HepG2 (cell line): Measurements from ENCODE around the gene BCL2L1. TPM values are rescaled to one million over a fixed set of nuclear protein-coding genes. Genes with fewer than 3 reads are reported as not detected.

Experiments used
- AGO2 ChIP-seq: fragments of 200-400 bp; formaldehyde crosslinking; optimal IDR thresholded peaks from 2 replicates; pipeline ENCODE3; 2017; ENCODE audit warnings: mild to moderate bottlenecking, low read depth, low read length, moderate library complexity
- AKAP8 ChIP-seq: sonication (generic); formaldehyde crosslinking; IDR thresholded peaks from 2 replicates; pipeline ENCODE4 v1.5.1; 2020; ENCODE audit warnings: mild to moderate bottlenecking, missing genetic modification reagents
- CEBPG ChIP-seq: IDR thresholded peaks from 2 replicates; pipeline ENCODE4 v1.6.1; 2016
- CHCHD3 ChIP-seq: sonication (generic); formaldehyde crosslinking; IDR thresholded peaks from 2 replicates; pipeline ENCODE4 v1.8.0; 2022; ENCODE audit warnings: mild to moderate bottlenecking, missing genetic modification reagents, moderate library complexity
- HMGXB4 ChIP-seq, 2 experiments: sonication (generic) in 1 of 2; formaldehyde crosslinking in 1 of 2; IDR thresholded peaks; 2 replicates each; pipeline versions ENCODE4 v1.4.0 to v1.6.1; 2018 to 2020; ENCODE audit warnings: missing genetic modification reagents in 2 of 2, borderline replicate concordance in 1 of 2, low read depth in 1 of 2, mild to moderate bottlenecking in 1 of 2, missing biosample characterization in 1 of 2
- KLF16 ChIP-seq, 2 experiments: sonication (generic) in 1 of 2; formaldehyde crosslinking in 1 of 2; IDR thresholded peaks; 2 replicates each; pipeline versions ENCODE4 v1.6.1 to v1.8.0; 2016 to 2023; ENCODE audit warnings: missing genetic modification reagents in 2 of 2, missing compliant biosample characterization in 1 of 2
- MED1 ChIP-seq: sonication (generic); formaldehyde crosslinking; IDR thresholded peaks from 2 replicates; pipeline ENCODE4 v1.4.0; 2020; ENCODE audit warnings: missing genetic modification reagents
- PATZ1 ChIP-seq: sonication (generic); formaldehyde crosslinking; IDR thresholded peaks from 2 replicates; pipeline ENCODE4 v1.4.0; 2020; ENCODE audit warnings: missing genetic modification reagents
- RBM22 ChIP-seq: fragments of 200-400 bp; formaldehyde crosslinking; optimal IDR thresholded peaks from 2 replicates; pipeline ENCODE3; 2017; ENCODE audit warnings: mild to moderate bottlenecking, low read length, moderate library complexity
- SETDB1 ChIP-seq: sonication (generic); formaldehyde crosslinking; IDR thresholded peaks from 2 replicates; pipeline ENCODE4 v1.5.1; 2020; ENCODE audit warnings: missing genetic modification reagents, mild to moderate bottlenecking, borderline replicate concordance
- SNAI1 ChIP-seq: sonication (generic); formaldehyde crosslinking; IDR thresholded peaks from 2 replicates; pipeline ENCODE4 v1.5.0; 2020; ENCODE audit warnings: mild to moderate bottlenecking, missing genetic modification reagents, borderline replicate concordance
- THRA ChIP-seq: sonication (generic); formaldehyde crosslinking; IDR thresholded peaks from 2 replicates; pipeline ENCODE4 v1.4.0; 2020; ENCODE audit warnings: missing genetic modification reagents, borderline replicate concordance
- ZFP36L1 ChIP-seq: sonication (generic); formaldehyde crosslinking; IDR thresholded peaks from 2 replicates; pipeline ENCODE4 v1.8.0; 2022; ENCODE audit warnings: mild to moderate bottlenecking, missing genetic modification reagents, moderate library complexity
- ZNF281 ChIP-seq: sonication (generic); formaldehyde crosslinking; IDR thresholded peaks from 2 replicates; pipeline ENCODE4 v1.4.0; 2020; ENCODE audit warnings: missing genetic modification reagents, borderline replicate concordance
- ZNF3 ChIP-seq: IDR thresholded peaks from 2 replicates; pipeline ENCODE4 v1.7.0; 2017; ENCODE audit warnings: inconsistent platforms
- ZNF44 ChIP-seq: sonication (generic); formaldehyde crosslinking; IDR thresholded peaks from 2 replicates; pipeline ENCODE4 v1.5.1; 2020; ENCODE audit warnings: mild to moderate bottlenecking, missing genetic modification reagents
- ZNF574 ChIP-seq: sonication (generic); formaldehyde crosslinking; IDR thresholded peaks from 2 replicates; pipeline ENCODE4 v1.4.0; 2020; ENCODE audit warnings: missing genetic modification reagents
- polyA plus RNA-seq, 8 experiments: library from polyadenylated mRNA; depleted of rRNA in 3 of 8; stranded (reverse) in 7 of 8; unstranded in 1 of 8; fragments of >200 nt; fragmentation: Illumina TruSeq in 4 of 8; extraction: Trizol in 4 of 8; gene quantifications; 2 replicates each; pipeline versions ENCODE4 v1.2.1 to v1.2.3, GENCODE V29; 2011 to 2016; ENCODE audit warnings: low read depth in 4 of 8, missing spikeins in 1 of 8, mixed read lengths in 1 of 8; ENCODE audit not compliant: insufficient read depth in 1 of 8
- total RNA-seq, 5 experiments: library from RNA; depleted of rRNA; stranded (reverse); fragments of >200 nt; fragmentation: Illumina TruSeq; extraction: Trizol; gene quantifications; 2 replicates each; pipeline ENCODE4 v1.2.3, GENCODE V29; 2016; ENCODE audit warnings: low read depth in 1 of 5

The BCL2L1 gene
- total and polyA plus RNA-seq, 2 of the 13 experiments (the other 11 are each of a cell fraction or from before 2014, with no cell fraction given), result 164 to 258 TPM

- TF ChIP-seq PATZ1, result 0 out of 2 replicates have a peak, but pooled peaks have one; percentile 18
- TF ChIP-seq CEBPG (CRISPR knock-in tag), result peak; percentile 24; the same call in 1 of the 2 replicates
- 0 out of 2 replicates have a peak, but pooled peaks have one; percentile 41 for TF ChIP-seq CHCHD3 (CRISPR knock-in tag)
- TF ChIP-seq THRA (CRISPR knock-in tag), result 0 out of 2 replicates have a peak, but pooled peaks have one; percentile 28
- no peak for TF ChIP-seq ZNF3
- peak; percentile 45 for TF ChIP-seq RBM22
- TF ChIP-seq ZFP36L1 (CRISPR knock-in tag), result no peak
- no peak for TF ChIP-seq ZNF574 (CRISPR knock-in tag)
- TF ChIP-seq AGO2, result no peak
- no peak for TF ChIP-seq HMGXB4 (CRISPR knock-in tag; IDR thresholded peaks at IDR 0.05; ENCODE audit: borderline replicate concordance in 1 of 2, low read depth in 1 of 2)
- TF ChIP-seq MED1 (CRISPR knock-in tag), result 0 out of 2 replicates have a peak, but pooled peaks have one; percentile 16
- 0 out of 2 replicates have a peak, but pooled peaks have one; percentile 73 for TF ChIP-seq ZNF44
- TF ChIP-seq SETDB1 (CRISPR knock-in tag), result no peak
- no peak for TF ChIP-seq KLF16 (CRISPR knock-in tag; IDR thresholded peaks at IDR 0.05)
- TF ChIP-seq ZNF281 (CRISPR knock-in tag), result no peak
- TF ChIP-seq AKAP8, result no peak
- 0 out of 2 replicates have a peak, but pooled peaks have one; percentile 38 for TF ChIP-seq SNAI1 (CRISPR knock-in tag)
Measured at GRCh38 chr20:31740208-31740607, 17.5 kb upstream of the BCL2L1 start (continued).
